ENCODE measurements around the gene BSG. TPM values are rescaled to one million over a fixed set of nuclear protein-coding genes. Genes with fewer than 3 reads are reported as not detected.

The BSG gene
- total RNA-seq, 1 experiment from 2014 or later: 758 TPM

DNA sequence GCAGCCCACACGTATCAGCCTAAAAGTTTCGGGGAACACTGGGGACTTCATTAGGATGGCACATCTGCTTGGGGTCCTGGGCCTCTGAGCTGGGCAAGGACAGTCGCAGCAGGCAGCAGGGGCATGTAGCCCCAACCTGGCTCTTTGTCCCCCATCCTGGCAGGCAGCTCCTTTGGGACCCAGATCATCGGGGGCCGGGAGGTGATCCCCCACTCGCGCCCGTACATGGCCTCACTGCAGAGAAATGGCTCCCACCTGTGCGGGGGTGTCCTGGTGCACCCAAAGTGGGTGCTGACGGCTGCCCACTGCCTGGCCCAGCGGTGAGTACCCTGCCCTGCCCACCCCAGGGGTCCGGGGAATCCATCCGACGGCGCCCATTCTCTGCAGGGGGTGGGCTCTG lies 25.3 kb upstream of the BSG start:
- ChIA-PET POLR2A (no interaction called here), CTCF (no interaction called here)
- DNase-seq (ENCODE audit: low spot score) (no peak), ATAC-seq (no peak)
- Mint-ChIP-seq H3K9me3 (no peaks in the 10 kb centered on the region), H3K36me3 (no peaks in the 10 kb centered on the region), H3K27me3 (ENCODE audit: low read depth) (peaks cover 2% of the 10 kb centered on the region; the same call in 1 of the 2 replicates), H3K4me3 (no peak overlapping the region), H3K4me1 (peaks cover 10% of the 10 kb centered on the region), H3K27ac (no peak overlapping the region)
- TF ChIP-seq, protein P1, sequence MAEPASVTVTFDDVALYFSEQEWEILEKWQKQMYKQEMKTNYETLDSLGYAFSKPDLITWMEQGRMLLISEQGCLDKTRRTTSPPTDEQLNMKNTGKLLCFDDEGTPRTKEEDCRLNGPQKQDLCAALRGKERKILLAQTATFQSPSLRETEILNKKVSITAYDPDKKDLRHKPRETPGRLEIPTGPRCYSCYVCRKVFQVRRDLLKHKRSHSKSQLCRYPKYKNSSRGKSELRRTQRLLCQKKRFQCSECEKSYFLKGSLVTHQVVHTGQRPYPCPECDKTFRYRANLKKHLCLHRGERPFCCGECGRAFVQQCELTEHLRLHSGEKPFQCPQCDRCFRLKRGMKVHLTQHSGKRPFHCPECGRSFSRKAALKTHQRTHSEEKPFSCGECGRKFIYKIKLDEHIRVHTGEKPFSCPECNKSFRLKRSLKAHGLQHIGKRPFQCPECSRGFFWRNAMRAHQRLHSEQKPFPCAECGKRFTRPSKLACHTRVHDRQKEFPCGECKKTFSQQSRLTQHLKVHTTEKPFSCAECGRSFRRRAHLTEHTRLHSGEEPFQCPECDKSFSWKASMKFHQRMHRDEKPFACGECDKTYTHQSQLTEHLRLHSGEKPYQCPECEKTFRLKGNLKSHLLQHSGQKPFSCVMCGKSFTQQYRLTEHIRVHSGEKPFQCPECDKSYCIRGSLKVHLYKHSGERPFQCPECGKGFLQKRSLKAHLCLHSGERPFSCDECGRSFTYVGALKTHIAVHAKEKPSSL (CRISPR knock-in tag; conservative IDR thresholded peaks at IDR 0.05): no peak

DNA sequence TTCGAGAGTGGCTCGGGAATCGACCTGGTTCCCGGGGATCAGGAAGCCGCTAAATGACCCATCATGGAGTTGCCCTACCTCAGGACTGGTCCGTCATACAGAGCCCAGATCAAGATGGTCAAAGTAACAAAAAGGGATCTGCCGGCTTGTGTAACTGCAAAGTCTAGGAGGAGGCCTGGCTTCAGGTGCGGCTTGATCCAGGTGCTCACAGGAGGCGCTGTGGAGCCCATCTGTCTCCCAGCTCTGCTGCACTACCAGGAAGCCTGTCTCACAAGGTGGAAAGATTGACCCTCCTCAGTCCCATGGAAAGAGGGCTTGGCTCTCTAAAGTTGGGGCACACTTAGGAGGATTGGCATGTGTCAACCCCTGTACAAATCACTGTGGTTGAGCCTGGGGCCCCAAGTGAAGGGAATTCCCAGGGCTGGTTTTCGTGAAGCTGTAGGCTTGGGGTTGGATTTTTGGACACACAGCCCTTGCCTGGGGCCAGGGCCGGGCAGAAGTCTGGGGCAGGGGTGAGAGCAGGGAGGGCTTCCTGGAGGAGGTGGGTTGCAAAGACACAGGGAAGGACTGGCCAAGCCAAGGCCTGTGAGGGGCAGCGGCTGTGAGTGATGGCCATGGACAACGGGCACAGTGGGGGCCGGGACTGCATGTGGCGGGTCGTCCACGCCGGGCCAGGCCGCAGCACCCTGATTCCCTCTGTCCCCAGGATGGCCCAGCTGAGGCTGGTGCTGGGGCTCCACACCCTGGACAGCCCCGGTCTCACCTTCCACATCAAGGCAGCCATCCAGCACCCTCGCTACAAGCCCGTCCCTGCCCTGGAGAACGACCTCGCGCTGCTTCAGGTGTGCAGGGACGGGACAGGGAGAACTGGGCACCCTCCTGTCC lies 24.3 kb upstream of the BSG start:
- ChIA-PET POLR2A (interaction anchor here (0.6 kb wide), 1 partner anchor 267 kb away, joined by 3 read pairs; no protein-coding TSS in a partner anchor), CTCF (interaction anchor here (0.7 to 1.1 kb wide), 2 partner anchors 27 to 42 kb away, joined by 3 to 5 read pairs; no protein-coding TSS in a partner anchor)
- Mint-ChIP-seq H3K27me3 (ENCODE audit: low read depth) (peaks cover 2% of the 10 kb centered on the region; the same call in 1 of the 2 replicates), H3K27ac (no peak overlapping the region), H3K4me1 (peaks cover 9% of the 10 kb centered on the region), H3K4me3 (no peak overlapping the region), H3K9me3 (no peaks in the 10 kb centered on the region), H3K36me3 (no peaks in the 10 kb centered on the region)
- TF ChIP-seq, protein P2, sequence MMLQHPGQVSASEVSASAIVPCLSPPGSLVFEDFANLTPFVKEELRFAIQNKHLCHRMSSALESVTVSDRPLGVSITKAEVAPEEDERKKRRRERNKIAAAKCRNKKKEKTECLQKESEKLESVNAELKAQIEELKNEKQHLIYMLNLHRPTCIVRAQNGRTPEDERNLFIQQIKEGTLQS (CRISPR knock-in tag; conservative IDR thresholded peaks at IDR 0.05): no peak
- TF ChIP-seq GTF2I (CRISPR knock-in tag; conservative IDR thresholded peaks at IDR 0.05): peak; percentile 83
- no peak for ATAC-seq
- DNase-seq (ENCODE audit: low spot score): no peak

DNA sequence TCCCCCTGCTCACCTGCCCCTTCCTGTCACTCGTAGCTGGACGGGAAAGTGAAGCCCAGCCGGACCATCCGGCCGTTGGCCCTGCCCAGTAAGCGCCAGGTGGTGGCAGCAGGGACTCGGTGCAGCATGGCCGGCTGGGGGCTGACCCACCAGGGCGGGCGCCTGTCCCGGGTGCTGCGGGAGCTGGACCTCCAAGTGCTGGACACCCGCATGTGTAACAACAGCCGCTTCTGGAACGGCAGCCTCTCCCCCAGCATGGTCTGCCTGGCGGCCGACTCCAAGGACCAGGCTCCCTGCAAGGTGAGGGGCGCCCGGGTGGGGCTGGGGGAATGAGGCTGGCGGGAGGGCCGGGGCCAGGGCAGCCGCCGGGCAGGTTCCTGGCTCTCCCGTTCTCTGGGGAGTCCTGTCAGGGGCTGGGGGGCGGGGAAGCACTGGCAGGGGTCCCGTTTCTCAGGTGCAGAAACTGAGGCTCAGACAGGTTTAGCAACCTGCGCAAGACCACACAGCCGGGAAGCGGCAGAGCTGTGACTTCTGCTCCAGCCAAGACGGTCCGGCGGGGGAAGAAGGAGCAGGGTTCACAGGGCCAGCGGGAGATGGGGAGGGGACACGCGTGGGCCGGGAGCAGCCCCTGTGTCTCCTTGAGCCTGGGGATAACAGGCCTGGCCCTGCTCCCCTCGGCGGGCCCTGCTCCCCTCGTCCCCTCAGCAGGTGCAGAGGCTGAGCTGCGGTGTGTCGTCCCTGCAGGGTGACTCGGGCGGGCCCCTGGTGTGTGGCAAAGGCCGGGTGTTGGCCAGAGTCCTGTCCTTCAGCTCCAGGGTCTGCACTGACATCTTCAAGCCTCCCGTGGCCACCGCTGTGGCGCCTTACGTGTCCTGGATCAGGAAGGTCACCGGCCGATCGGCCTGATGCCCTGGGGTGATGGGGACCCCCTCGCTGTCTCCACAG lies 23.2 kb upstream of the BSG start:
- no peaks in the 10 kb centered on the region for H3K9me3 Mint-ChIP-seq
- H3K4me1 Mint-ChIP-seq: peaks cover 3% of the 10 kb centered on the region; the same call in 1 of the 2 replicates
- DNase-seq (ENCODE audit: low spot score): no peak
- CTCF ChIA-PET: interaction anchor here (1.2 to 1.3 kb wide), 2 partner anchors 38 to 42 kb away, joined by 4 read pairs; no protein-coding TSS in a partner anchor
- no peak overlapping the region for H3K4me3 Mint-ChIP-seq
- POLR2A ChIA-PET: interaction anchor here (0.6 kb wide), 1 partner anchor 25 kb away, joined by 3 read pairs; no protein-coding TSS in a partner anchor
- H3K36me3 Mint-ChIP-seq: no peaks in the 10 kb centered on the region
- no peak for ATAC-seq
- no peak overlapping the region for H3K27ac Mint-ChIP-seq
- H3K27me3 Mint-ChIP-seq (ENCODE audit: low read depth): peaks cover 2% of the 10 kb centered on the region; the same call in 1 of the 2 replicates
- no peak for TF ChIP-seq PRRX2 (CRISPR knock-in tag; IDR thresholded peaks at IDR 0.05)
- TF ChIP-seq, protein P3, sequence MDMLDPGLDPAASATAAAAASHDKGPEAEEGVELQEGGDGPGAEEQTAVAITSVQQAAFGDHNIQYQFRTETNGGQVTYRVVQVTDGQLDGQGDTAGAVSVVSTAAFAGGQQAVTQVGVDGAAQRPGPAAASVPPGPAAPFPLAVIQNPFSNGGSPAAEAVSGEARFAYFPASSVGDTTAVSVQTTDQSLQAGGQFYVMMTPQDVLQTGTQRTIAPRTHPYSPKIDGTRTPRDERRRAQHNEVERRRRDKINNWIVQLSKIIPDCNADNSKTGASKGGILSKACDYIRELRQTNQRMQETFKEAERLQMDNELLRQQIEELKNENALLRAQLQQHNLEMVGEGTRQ (CRISPR knock-in tag; IDR thresholded peaks at IDR 0.05): no peak
- no peak for TF ChIP-seq IRF2 (CRISPR knock-in tag; IDR thresholded peaks at IDR 0.05; ENCODE audit: borderline replicate concordance, low read depth)
- TF ChIP-seq TEAD4 (CRISPR knock-in tag; IDR thresholded peaks at IDR 0.05): no peak
- TF ChIP-seq, protein P4, sequence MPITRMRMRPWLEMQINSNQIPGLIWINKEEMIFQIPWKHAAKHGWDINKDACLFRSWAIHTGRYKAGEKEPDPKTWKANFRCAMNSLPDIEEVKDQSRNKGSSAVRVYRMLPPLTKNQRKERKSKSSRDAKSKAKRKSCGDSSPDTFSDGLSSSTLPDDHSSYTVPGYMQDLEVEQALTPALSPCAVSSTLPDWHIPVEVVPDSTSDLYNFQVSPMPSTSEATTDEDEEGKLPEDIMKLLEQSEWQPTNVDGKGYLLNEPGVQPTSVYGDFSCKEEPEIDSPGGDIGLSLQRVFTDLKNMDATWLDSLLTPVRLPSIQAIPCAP (CRISPR knock-in tag; IDR thresholded peaks at IDR 0.05): no peak
- no peak for TF ChIP-seq SMAD3 (CRISPR knock-in tag; IDR thresholded peaks at IDR 0.05; ENCODE audit: borderline replicate concordance)
- TF ChIP-seq, protein P5, sequence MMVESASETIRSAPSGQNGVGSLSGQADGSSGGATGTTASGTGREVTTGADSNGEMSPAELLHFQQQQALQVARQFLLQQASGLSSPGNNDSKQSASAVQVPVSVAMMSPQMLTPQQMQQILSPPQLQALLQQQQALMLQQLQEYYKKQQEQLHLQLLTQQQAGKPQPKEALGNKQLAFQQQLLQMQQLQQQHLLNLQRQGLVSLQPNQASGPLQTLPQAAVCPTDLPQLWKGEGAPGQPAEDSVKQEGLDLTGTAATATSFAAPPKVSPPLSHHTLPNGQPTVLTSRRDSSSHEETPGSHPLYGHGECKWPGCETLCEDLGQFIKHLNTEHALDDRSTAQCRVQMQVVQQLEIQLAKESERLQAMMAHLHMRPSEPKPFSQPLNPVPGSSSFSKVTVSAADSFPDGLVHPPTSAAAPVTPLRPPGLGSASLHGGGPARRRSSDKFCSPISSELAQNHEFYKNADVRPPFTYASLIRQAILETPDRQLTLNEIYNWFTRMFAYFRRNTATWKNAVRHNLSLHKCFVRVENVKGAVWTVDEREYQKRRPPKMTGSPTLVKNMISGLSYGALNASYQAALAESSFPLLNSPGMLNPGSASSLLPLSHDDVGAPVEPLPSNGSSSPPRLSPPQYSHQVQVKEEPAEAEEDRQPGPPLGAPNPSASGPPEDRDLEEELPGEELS (CRISPR knock-in tag; IDR thresholded peaks at IDR 0.05): no peak
- TF ChIP-seq ETV6 (CRISPR knock-in tag; IDR thresholded peaks at IDR 0.05): no peak
- no peak for TF ChIP-seq GABPB1 (CRISPR knock-in tag; IDR thresholded peaks at IDR 0.05)
- no peak for TF ChIP-seq ZNF671 (CRISPR knock-in tag; IDR thresholded peaks at IDR 0.05)
- TF ChIP-seq, protein P6, sequence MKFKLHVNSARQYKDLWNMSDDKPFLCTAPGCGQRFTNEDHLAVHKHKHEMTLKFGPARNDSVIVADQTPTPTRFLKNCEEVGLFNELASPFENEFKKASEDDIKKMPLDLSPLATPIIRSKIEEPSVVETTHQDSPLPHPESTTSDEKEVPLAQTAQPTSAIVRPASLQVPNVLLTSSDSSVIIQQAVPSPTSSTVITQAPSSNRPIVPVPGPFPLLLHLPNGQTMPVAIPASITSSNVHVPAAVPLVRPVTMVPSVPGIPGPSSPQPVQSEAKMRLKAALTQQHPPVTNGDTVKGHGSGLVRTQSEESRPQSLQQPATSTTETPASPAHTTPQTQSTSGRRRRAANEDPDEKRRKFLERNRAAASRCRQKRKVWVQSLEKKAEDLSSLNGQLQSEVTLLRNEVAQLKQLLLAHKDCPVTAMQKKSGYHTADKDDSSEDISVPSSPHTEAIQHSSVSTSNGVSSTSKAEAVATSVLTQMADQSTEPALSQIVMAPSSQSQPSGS (CRISPR knock-in tag; IDR thresholded peaks at IDR 0.05; ENCODE audit: borderline replicate concordance, low read depth): no peak
- no peak for TF ChIP-seq ZBTB21 (CRISPR knock-in tag; IDR thresholded peaks at IDR 0.05; ENCODE audit: borderline replicate concordance)
- no peak for TF ChIP-seq KAT7 (CRISPR knock-in tag; IDR thresholded peaks at IDR 0.05; ENCODE audit: borderline replicate concordance)
- no peak for TF ChIP-seq JUN (CRISPR knock-in tag; IDR thresholded peaks at IDR 0.05)
- TF ChIP-seq NFE2L1 (CRISPR knock-in tag; IDR thresholded peaks at IDR 0.05): no peak
- TF ChIP-seq, protein P7, sequence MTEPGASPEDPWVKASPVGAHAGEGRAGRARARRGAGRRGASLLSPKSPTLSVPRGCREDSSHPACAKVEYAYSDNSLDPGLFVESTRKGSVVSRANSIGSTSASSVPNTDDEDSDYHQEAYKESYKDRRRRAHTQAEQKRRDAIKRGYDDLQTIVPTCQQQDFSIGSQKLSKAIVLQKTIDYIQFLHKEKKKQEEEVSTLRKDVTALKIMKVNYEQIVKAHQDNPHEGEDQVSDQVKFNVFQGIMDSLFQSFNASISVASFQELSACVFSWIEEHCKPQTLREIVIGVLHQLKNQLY (CRISPR knock-in tag; IDR thresholded peaks at IDR 0.05): no peak

Data from WTC11 (cell line).